Fibroblast of pulmonary artery (primary cell): ENCODE measurements around the gene RGS3.

Experiments used
- DNase-seq: peaks from one replicate; pipeline ENCODE4 v3.0.0-alpha.2; 2010; ENCODE audit warnings: low read depth
- H3K4me3 ChIP-seq: replicated peaks from 2 replicates; pipeline ENCODE4 v1.5.1; 2011; ENCODE audit warnings: low read depth, mild to moderate bottlenecking, control low read depth, low read length, moderate library complexity
- TF ChIP-seq, protein P1 (sequence below): IDR thresholded peaks from 2 replicates; pipeline ENCODE4 v1.5.1; 2011; ENCODE audit warnings: mild to moderate bottlenecking, control low read depth, low read length, inconsistent platforms; ENCODE audit errors: missing control alignments

RGS3 gene

DNA sequence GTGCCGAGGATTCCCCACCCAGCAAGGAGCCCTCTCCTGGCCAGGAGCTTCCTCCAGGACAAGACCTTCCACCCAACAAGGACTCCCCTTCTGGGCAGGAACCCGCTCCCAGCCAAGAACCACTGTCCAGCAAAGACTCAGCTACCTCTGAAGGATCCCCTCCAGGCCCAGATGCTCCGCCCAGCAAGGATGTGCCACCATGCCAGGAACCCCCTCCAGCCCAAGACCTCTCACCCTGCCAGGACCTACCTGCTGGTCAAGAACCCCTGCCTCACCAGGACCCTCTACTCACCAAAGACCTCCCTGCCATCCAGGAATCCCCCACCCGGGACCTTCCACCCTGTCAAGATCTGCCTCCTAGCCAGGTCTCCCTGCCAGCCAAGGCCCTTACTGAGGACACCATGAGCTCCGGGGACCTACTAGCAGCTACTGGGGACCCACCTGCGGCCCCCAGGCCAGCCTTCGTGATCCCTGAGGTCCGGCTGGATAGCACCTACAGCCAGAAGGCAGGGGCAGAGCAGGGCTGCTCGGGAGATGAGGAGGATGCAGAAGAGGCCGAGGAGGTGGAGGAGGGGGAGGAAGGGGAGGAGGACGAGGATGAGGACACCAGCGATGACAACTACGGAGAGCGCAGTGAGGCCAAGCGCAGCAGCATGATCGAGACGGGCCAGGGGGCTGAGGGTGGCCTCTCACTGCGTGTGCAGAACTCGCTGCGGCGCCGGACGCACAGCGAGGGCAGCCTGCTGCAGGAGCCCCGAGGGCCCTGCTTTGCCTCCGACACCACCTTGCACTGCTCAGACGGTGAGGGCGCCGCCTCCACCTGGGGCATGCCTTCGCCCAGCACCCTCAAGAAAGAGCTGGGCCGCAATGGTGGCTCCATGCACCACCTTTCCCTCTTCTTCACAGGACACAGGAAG, 120.2 kb downstream of the RGS3 start:
- DNase-seq: no peak

DNA sequence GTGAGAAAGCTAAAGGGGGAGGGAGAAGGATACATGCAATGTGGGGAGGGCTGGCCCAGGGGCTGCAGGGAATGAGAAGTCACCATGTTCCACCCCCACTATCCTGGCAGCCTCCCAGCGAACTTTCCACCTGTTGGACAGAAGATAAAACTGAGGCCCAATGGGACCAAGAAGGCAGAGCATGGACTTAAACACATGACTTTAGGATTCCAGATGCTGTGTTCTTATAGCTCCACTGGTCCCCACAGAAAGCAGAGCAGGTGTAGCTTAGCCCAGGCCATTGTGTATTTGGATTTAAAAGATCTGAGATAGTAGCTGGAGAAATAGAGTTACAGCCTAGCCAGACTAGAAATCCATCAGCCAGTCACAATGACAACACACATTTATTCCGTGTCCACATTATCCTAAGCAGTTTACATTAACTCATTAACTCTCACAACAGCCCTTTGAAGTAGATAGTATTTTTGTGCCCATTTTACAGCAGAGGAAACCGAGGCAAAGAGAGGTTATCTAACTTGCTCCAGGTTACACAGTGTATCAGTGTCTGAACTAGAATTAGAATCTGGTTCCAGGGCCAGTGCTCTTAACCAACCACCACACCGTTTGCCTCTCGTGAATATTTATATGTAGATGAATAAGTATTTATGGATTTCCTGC, 121.0 kb downstream of the RGS3 start:
- no peak overlapping the region for H3K4me3 ChIP-seq
- TF ChIP-seq, protein P1, sequence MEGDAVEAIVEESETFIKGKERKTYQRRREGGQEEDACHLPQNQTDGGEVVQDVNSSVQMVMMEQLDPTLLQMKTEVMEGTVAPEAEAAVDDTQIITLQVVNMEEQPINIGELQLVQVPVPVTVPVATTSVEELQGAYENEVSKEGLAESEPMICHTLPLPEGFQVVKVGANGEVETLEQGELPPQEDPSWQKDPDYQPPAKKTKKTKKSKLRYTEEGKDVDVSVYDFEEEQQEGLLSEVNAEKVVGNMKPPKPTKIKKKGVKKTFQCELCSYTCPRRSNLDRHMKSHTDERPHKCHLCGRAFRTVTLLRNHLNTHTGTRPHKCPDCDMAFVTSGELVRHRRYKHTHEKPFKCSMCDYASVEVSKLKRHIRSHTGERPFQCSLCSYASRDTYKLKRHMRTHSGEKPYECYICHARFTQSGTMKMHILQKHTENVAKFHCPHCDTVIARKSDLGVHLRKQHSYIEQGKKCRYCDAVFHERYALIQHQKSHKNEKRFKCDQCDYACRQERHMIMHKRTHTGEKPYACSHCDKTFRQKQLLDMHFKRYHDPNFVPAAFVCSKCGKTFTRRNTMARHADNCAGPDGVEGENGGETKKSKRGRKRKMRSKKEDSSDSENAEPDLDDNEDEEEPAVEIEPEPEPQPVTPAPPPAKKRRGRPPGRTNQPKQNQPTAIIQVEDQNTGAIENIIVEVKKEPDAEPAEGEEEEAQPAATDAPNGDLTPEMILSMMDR: no peak
- DNase-seq: no peak

More for the DNA sequence above, 120.2 kb downstream of the RGS3 start:
- no peak overlapping the region for H3K4me3 ChIP-seq
- TF ChIP-seq, protein P1: no peak

DNA sequence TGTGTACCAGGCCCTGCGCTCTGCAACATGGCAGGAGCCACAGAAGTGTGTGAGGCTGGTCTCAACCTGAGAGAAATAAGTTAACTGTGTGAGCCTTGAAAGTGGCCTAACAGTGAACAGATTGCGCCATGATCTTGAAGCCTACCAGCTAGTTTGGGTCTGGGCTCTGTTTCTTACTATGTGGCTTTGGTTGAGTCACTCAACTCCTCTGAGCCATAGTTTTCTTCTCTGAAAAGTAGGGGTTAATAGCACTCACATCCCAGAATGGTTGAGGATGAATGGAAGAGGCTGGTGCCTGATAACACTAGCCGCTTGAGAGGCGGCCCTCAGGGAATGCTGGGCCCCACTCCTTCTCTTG, 121.5 kb downstream of the RGS3 start:
- TF ChIP-seq, protein P1: no peak
- no peak overlapping the region for H3K4me3 ChIP-seq
- DNase-seq: no peak

DNA sequence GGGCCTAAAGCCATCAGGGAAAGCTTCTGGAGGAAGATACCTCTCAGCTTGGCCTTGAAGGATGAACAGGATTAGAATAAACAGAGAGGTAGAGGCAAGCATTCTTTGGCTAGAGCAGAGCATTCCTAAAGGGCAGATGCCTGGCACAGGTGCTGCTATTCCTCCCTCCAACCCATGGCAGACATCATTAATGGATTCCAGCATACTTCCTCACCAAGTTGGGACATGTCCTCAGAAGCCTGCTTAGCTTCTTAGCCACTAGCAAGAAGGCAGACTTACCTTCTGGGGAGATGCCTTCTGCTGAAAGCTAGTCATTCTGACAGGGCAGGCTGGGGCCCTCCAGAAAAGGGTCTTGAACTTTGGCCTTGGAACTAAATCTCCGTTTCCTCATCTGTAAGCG, 122.0 kb downstream of the RGS3 start:
- TF ChIP-seq, protein P1: no peak
- H3K4me3 ChIP-seq: no peak overlapping the region
- no peak for DNase-seq

DNA sequence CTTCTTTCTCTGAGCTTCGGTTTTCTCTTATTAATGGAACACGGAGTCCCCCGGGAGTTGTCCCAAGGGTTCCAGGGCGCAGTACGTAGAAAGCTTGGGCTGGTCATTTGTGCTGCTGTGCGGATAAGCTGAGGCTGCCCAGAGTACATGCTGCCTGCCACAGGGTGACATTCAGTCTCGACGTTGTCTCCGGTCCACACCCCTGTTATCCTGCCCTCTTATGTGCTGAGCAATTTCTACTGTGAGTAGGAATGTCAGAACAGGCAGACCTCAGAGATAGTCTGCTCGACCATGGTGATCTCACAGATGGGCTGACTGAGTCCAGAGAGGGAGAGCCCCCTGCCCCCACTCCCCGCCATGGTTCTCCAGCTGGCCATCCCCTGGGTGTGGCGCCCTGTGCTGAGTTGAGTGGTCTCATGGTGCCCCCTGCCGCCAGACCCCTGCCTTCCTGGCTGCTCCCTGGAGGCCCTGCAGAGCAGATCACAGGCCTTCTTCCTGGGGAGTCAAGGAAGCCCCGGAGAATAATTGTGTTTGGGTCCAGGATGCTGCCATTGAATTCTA, 124.0 kb downstream of the RGS3 start:
- TF ChIP-seq, protein P1: peak; percentile 52
- H3K4me3 ChIP-seq: no peak overlapping the region
- DNase-seq: peak; percentile 50

DNA sequence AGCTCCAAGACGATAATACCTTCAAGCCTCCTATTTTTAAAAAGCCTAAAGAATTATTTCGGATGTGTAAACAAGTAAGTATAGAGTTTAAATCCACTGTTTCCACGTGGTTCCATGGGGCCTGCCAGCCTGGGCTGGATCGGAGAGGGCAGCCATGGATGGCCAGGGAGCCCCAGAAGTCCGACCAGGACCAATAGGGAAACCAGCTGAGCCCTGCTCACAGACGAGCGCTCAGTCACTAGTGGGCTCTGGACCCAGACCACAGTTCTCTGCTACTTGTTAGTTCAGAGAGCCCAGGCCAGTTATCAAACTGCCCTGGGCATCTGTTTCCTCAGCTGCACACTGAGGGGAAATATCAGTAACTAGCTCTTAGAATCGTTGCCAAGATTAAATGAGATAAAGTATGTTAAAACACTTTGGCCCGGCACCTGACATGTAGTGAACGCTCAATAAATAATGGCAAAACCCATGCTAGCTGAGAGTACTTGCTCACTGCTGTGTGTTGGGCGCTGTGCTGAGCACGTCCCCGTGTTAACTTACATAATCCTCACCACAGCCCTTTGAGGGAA, 124.8 kb downstream of the RGS3 start:
- DNase-seq: no peak
- TF ChIP-seq, protein P1: no peak
- H3K4me3 ChIP-seq: no peak overlapping the region
